Activated naive CD4-positive, alpha-beta T cell treated with anti-CD3 and anti-CD28 coated beads, Interleukin-2, amount 10 ng/mL, durations not matched to agents 7 days and 5 days (primary cell): Measurements from ENCODE around the gene GPR157.
"Not testable (repeated sequence)": the region's sequence is repeated elsewhere in the genome, so short reads cannot be mapped to it uniquely, and the experiment has no call there.

Experiments used
- CTCF ChIA-PET: fragments of 350-600 bp; sonication (Branson Sonifier 250); formaldehyde crosslinking; loops from one replicate; lab custom pipeline; 2021; ENCODE audit warnings: antibody characterized with exemption; lab: Charles Lee
- DNase-seq: peaks from one replicate; pipeline ENCODE4 v3.0.0-alpha.2; 2020
- H3K27ac Mint-ChIP-seq: one replicate; pipeline ENCODE4 v1.8.0; 2021; ENCODE audit warnings: mild to moderate bottlenecking, moderate library complexity, mixed read lengths
- H3K27me3 Mint-ChIP-seq: one replicate; pipeline ENCODE4 v1.8.0; 2021; ENCODE audit warnings: mild to moderate bottlenecking, mixed read lengths
- H3K36me3 Mint-ChIP-seq: one replicate; pipeline ENCODE4 v1.8.0; 2021; ENCODE audit warnings: mixed read lengths
- H3K4me1 Mint-ChIP-seq: one replicate; pipeline ENCODE4 v1.8.0; 2021; ENCODE audit warnings: mixed read lengths
- H3K4me3 Mint-ChIP-seq: one replicate; pipeline ENCODE4 v1.8.0; 2021; ENCODE audit warnings: mild to moderate bottlenecking, moderate library complexity, mixed read lengths
- H3K9me3 Mint-ChIP-seq: one replicate; pipeline ENCODE4 v1.8.0; 2021; ENCODE audit warnings: mixed read lengths

GPR157 gene

DNA sequence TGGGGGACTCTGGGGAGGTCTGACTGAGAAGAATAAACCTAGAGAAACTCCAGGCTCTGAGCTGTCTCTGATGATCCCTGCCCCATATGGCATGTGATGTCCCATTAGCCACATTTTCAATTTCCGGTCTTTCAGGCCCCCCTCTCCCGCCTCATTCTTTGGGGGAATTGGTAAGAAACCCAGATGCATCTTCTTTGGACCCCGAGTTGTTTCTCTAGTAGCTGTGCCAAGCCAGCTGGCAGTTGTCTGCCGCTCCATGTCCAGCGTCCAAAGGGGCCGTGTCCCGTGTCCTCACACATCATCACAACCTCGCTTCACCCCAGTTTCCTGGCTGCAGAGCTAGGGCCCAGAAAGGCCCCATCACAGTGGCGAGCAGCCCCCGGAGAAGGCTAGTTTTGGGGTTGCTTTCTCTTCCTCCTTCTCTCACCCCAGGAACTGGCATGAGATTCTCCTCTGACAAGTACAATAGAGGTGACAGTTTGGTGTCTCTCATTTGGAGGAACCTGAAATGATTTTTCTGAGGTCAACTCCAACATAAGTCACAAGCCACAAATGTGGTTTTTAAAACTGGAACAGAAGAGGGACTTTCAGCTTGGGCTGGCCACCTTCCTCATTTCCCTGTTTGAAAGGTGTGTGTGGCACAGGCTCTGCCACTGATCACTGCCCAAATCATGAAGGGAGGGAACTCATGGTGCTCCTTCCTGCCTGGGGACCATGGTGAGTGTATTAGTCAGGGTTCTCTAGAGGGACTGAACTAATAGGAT is 6.4 kb upstream of the GPR157 start:
- no peaks in the 10 kb centered on the region for H3K4me1 Mint-ChIP-seq
- no peaks in the 10 kb centered on the region for H3K9me3 Mint-ChIP-seq
- CTCF ChIA-PET = interaction anchor here (0.5 to 1.2 kb wide), 2 partner anchors 8 to 24 kb away, joined by 4 read pairs; no protein-coding TSS in a partner anchor
- H3K27me3 Mint-ChIP-seq = peaks cover 70% of the 10 kb centered on the region
- H3K27ac Mint-ChIP-seq = no peak overlapping the region
- no peaks in the 10 kb centered on the region for H3K36me3 Mint-ChIP-seq
- no peak for DNase-seq
- no peak overlapping the region for H3K4me3 Mint-ChIP-seq

DNA sequence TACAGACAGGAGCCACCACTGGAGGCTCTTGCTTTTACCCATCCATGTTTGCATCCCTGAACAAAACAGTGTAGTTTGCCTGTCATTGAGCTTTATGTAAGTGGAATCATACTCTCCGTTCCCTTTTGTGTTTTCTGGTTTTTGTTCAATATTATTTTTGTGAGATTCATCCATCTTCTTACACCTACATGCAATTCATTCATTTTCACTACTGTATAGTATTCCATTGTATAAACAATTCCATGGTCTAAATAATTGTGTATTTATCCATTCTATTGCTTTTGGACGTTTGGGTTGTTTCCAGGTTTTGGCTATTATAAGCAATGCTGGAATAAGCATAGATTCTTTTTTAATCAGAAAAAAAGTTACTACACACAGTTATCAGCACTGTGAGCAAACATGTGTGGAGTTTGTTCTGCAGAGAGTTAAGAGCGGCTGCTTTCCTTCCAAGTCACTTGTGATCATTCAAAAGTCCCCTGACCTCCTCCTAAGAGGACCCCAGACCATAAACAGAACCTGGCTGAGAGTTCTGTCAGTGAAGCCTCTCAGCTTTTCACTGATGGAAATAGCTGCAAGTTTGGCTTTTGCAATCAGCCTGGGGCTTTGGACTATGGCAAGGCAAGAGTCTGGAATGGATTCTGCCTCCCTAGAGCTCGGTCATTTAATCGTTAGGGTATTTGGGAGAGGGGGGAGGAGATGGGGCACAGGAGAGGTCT is 5.1 kb upstream of the GPR157 start:
- Mint-ChIP-seq H3K36me3 (no peaks in the 10 kb centered on the region), H3K4me3 (no peak overlapping the region), H3K27ac (no peak overlapping the region), H3K4me1 (peaks cover 7% of the 10 kb centered on the region), H3K27me3 (peaks cover 70% of the 10 kb centered on the region), H3K9me3 (no peaks in the 10 kb centered on the region)
- DNase-seq = no peak
- CTCF ChIA-PET = interaction anchor here (0.5 to 1.2 kb wide), 2 partner anchors 10 to 22 kb away, joined by 4 read pairs; no protein-coding TSS in a partner anchor

GRCh38 chr1:9129266-9130041 is 552 bp upstream of the GPR157 start:
- CTCF ChIA-PET = interaction anchor here (1.3 to 1.5 kb wide), 2 partner anchors 13 to 18 kb away, joined by 5 to 10 read pairs; no protein-coding TSS in a partner anchor
- Mint-ChIP-seq H3K27ac (no peak overlapping the region), H3K36me3 (no peaks in the 10 kb centered on the region), H3K9me3 (no peaks in the 10 kb centered on the region), H3K27me3 (peaks cover 56% of the 10 kb centered on the region), H3K4me3 (peak overlapping the region; percentile 75), H3K4me1 (peaks cover 36% of the 10 kb centered on the region)
- peak; percentile 88 for DNase-seq

GRCh38 chr1:9128166-9128519 is 759 bp downstream of the GPR157 start:
- H3K27me3 Mint-ChIP-seq = peaks cover 47% of the 10 kb centered on the region
- DNase-seq = peak; percentile 29

GRCh38 chr1:9127395-9128165 is 1.3 kb downstream of the GPR157 start:
- peaks cover 40% of the 10 kb centered on the region for H3K4me1 Mint-ChIP-seq
- no peaks in the 10 kb centered on the region for H3K36me3 Mint-ChIP-seq
- peaks cover 46% of the 10 kb centered on the region for H3K27me3 Mint-ChIP-seq
- peak overlapping the region; percentile 83 for H3K4me3 Mint-ChIP-seq
- CTCF ChIA-PET = interaction anchor here (0.6 kb wide), 1 partner anchor 103 kb away, joined by 4 read pairs; no protein-coding TSS in a partner anchor
- no peak for DNase-seq
- H3K27ac Mint-ChIP-seq = no peak overlapping the region
- no peaks in the 10 kb centered on the region for H3K9me3 Mint-ChIP-seq

More at GRCh38 chr1:9128166-9128519, 759 bp downstream of the GPR157 start:
- CTCF ChIA-PET = no interaction called here
- Mint-ChIP-seq H3K9me3 (no peaks in the 10 kb centered on the region), H3K4me1 (peaks cover 36% of the 10 kb centered on the region), H3K4me3 (peak overlapping the region; percentile 83), H3K36me3 (no peaks in the 10 kb centered on the region), H3K27ac (no peak overlapping the region)

DNA sequence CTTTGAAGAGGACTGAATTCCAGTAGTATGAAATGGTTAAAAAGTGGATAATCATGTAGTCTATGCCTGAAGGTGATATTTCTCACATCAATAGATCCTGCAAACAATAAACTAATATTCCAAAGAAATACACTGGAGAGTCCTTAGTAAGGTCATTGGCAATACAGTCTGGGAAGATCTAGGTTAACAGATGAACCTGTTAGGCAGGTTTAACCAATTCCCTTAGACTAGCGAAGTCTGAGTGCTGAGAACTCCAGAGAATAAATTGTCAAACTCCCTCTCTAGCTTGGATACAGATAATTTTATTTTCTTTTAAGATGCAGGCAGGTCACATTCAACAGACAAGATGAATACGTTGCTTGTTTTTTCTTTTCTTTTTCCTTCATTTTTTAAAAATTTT is 2.4 kb downstream of the GPR157 start:
- CTCF ChIA-PET = interaction anchor here (0.7 kb wide), 1 partner anchor 46 kb away, joined by 3 read pairs; no protein-coding TSS in a partner anchor
- Mint-ChIP-seq H3K4me1 (peaks cover 50% of the 10 kb centered on the region), H3K9me3 (no peaks in the 10 kb centered on the region), H3K4me3 (no peak overlapping the region), H3K36me3 (no peaks in the 10 kb centered on the region), H3K27me3 (peaks cover 41% of the 10 kb centered on the region), H3K27ac (no peak overlapping the region)
- DNase-seq = no peak

DNA sequence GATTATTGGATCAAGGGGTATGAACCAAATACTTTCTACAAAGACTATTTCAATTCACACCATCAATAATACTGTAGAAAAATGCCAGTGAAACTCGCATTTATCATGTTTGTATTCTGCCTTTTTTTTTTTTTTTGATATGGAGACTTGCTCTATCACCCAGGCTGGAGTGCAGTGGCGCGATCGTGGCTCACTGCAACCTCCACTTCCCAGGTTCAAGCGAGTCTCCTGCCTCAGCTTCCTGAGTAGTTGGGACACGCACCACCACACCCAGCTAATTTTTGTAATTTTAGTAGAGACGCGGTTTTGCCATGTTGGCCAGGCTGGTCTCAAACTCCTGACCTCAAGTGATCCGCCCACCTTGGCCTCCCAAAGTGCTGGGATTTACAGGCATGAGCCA is 3.1 kb downstream of the GPR157 start:
- H3K4me1 Mint-ChIP-seq = peaks cover 56% of the 10 kb centered on the region
- not testable (repeated sequence) for H3K4me3 Mint-ChIP-seq
- CTCF ChIA-PET = interaction anchor here (0.8 to 1.5 kb wide), 3 partner anchors 12 to 54 kb away, joined by 3 to 5 read pairs (median 3); no protein-coding TSS in a partner anchor

DNA sequence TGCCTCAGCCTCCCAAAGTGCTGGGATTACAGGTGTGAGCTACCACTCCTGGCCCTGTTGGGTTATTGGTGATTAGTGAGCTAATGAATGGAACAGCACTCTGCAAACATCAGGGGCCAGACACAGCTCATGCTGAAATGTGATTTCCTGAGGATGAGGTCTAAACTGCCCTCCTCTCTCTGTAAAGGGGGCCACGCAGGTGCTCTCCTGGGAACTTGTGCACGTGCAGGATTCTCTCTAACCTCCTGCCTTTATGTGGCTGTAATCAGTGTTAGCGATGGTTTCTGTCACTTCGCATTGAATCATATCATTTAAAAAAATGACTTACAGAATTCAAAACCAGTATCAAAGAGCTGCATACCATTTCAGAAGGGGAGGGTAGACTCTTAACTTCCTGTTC is 3.6 kb downstream of the GPR157 start:
- H3K36me3 Mint-ChIP-seq = no peaks in the 10 kb centered on the region
- peaks cover 56% of the 10 kb centered on the region for H3K4me1 Mint-ChIP-seq
- CTCF ChIA-PET = interaction anchor here (0.8 to 1.5 kb wide), 3 partner anchors 13 to 55 kb away, joined by 3 to 5 read pairs (median 3); no protein-coding TSS in a partner anchor
- H3K9me3 Mint-ChIP-seq = no peaks in the 10 kb centered on the region
- H3K4me3 Mint-ChIP-seq = no peak overlapping the region
- peaks cover 37% of the 10 kb centered on the region for H3K27me3 Mint-ChIP-seq
- H3K27ac Mint-ChIP-seq = no peak overlapping the region
- DNase-seq = no peak

More for the DNA sequence above, 3.1 kb downstream of the GPR157 start:
- not testable (repeated sequence) for H3K36me3 Mint-ChIP-seq, DNase-seq, H3K9me3 Mint-ChIP-seq, H3K27ac Mint-ChIP-seq
- peaks cover 36% of the 10 kb centered on the region for H3K27me3 Mint-ChIP-seq

GRCh38 chr1:9124389-9124788 is 4.5 kb downstream of the GPR157 start:
- DNase-seq, H3K9me3 Mint-ChIP-seq, H3K36me3 Mint-ChIP-seq, H3K4me3 Mint-ChIP-seq, H3K27ac Mint-ChIP-seq: not testable (repeated sequence)
- CTCF ChIA-PET = interaction anchor here (0.6 to 1.5 kb wide), 2 partner anchors 19 to 55 kb away, joined by 3 to 4 read pairs; no protein-coding TSS in a partner anchor
- H3K4me1 Mint-ChIP-seq = peaks cover 49% of the 10 kb centered on the region
- H3K27me3 Mint-ChIP-seq = peaks cover 38% of the 10 kb centered on the region

DNA sequence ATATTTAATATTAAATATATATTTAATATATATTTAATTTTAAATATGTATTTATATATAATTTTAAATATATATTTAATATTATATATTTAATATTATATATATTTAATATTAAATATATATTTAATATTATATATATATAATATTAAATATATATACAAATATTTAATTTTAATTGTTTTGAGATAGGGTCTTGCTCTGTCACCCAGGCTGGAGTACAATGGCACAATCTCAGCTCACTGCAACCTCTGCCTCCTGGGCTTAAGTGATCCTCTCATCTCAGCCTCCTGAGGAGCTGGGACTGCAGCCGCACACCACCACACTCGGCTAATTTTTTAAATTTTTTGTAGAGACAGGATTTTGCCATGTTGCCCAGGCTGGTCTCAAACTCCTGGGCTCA is 5.2 kb downstream of the GPR157 start:
- DNase-seq, H3K9me3 Mint-ChIP-seq, H3K36me3 Mint-ChIP-seq, H3K4me3 Mint-ChIP-seq, H3K27ac Mint-ChIP-seq: not testable (repeated sequence)
- H3K27me3 Mint-ChIP-seq = peaks cover 37% of the 10 kb centered on the region
- H3K4me1 Mint-ChIP-seq = peaks cover 49% of the 10 kb centered on the region
- CTCF ChIA-PET = interaction anchor here (0.6 kb wide), 1 partner anchor 19 kb away, joined by 4 read pairs; no protein-coding TSS in a partner anchor

GRCh38 chr1:9121496-9122409 is 7.1 kb downstream of the GPR157 start:
- no peak overlapping the region for H3K4me3 Mint-ChIP-seq
- H3K9me3 Mint-ChIP-seq = no peaks in the 10 kb centered on the region

GRCh38 chr1:9120312-9120958 is 8.5 kb downstream of the GPR157 start:
- Mint-ChIP-seq H3K9me3 (no peaks in the 10 kb centered on the region), H3K4me1 (peaks cover 24% of the 10 kb centered on the region), H3K36me3 (no peaks in the 10 kb centered on the region), H3K4me3 (no peak overlapping the region), H3K27me3 (peaks cover 24% of the 10 kb centered on the region), H3K27ac (no peak overlapping the region)
- DNase-seq = no peak
- CTCF ChIA-PET = interaction anchor here (1.8 to 2.8 kb wide), 2 partner anchors 9 to 115 kb away, joined by 5 to 15 read pairs; no protein-coding TSS in a partner anchor

More at GRCh38 chr1:9121496-9122409, 7.1 kb downstream of the GPR157 start:
- H3K4me1 Mint-ChIP-seq = peaks cover 34% of the 10 kb centered on the region
- H3K27me3 Mint-ChIP-seq = peaks cover 27% of the 10 kb centered on the region
- DNase-seq = peak; percentile 71
- CTCF ChIA-PET = interaction anchor here (0.8 to 2.8 kb wide), 3 partner anchors 10 to 117 kb away, joined by 4 to 15 read pairs (median 5); no protein-coding TSS in a partner anchor
- peak overlapping the region; percentile 70 for H3K27ac Mint-ChIP-seq
- H3K36me3 Mint-ChIP-seq = no peaks in the 10 kb centered on the region
